Suppressor macrophage treated with lipopolysaccharide for 4 hours (primary cell): Measurements from ENCODE around the gene RNF213.
"Not testable (repeated sequence)": the region's sequence is repeated elsewhere in the genome, so short reads cannot be mapped to it uniquely, and the experiment has no call there.

Experiments
- DNase-seq: peaks from one replicate; pipeline ENCODE4 v3.0.0-alpha.2; 2020

The RNF213 gene

DNA sequence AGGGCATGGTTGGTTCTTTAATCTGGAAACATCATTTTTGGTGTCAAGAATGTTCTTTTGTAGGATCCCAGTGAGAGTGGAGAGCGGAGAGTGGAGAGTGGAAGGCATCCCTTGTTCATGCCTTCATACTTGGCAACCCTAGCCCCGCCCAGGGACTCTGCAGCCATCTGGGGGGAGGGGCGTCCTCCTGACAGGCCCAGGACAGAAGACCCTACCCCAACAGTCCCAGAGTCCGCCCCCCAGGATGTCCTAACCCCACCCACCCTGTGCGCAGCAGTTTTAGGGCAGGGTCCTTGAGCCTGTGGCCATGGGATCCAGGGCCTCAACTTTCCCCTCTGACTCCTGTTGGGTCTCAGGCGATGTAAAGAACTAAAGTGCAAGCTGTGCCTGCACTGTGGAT is 36.0 kb upstream of the RNF213 start:
- no peak for DNase-seq

DNA sequence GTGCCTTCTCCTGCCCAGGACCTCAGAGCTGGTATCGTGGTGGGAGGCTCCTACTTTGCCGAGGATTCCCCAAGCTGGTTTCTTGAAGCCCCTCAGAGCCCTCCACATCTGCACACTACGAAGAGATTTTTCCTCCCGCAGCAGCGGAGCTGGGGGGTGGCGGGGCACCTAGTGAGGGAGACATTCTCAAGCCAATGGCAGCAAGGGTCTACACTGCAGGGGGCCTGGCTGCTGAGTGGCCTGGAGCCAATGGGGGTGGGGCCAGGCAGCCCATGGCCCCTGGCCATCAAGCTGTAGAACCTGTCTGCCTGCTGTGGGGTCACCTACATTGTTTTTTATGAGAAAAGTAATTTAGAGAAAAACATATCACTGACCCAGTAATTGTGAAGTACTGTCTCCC is 35.4 kb upstream of the RNF213 start:
- DNase-seq: no peak

DNA sequence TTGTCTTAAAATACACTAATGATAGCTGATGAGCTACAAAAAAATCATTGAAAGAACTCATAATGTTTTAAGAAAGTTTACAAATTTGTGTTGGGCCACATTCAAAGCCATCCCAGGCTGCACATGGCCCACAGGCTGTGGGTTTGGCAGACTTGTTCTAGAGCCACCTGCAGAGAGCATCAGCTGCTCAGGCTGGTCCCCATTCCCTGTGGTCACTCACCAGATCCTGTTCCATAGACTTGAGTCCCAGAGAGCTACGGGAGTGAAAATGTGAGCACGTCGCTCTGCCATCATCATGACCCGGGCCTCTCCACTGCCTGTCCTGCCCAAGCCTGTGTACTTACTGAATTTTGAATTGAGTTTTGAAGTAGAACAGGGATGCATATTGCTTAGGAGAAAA is 33.5 kb upstream of the RNF213 start:
- no peak for DNase-seq

GRCh38 chr17:80227666-80228065 is 33.0 kb upstream of the RNF213 start:
- DNase-seq: no peak

GRCh38 chr17:80228477-80228876 is 32.2 kb upstream of the RNF213 start:
- DNase-seq: no peak

GRCh38 chr17:80229011-80229410 is 31.6 kb upstream of the RNF213 start:
- DNase-seq: no peak

DNA sequence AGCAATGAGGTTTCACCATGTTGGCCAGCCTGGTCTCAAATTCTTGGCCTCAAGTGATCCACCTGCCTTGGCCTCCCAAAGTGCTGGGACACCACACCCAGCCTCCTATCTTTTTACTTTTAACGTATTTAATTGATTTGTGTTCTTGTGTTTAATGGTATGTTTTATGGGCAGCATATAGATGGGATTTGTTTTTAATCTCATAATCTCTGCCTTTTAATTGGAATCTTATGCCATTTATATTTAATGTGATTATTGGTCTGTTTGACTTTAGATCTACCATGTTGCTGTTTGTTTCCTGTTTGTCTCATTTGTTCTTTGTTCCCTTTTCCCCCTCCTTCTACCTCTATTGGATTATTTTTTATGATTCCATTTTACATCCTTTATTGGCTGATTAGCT is 28.2 kb upstream of the RNF213 start:
- no peak for DNase-seq

- DNase-seq: no peak
Observed at GRCh38 chr17:80233202-80233601, 27.4 kb upstream of the RNF213 start.

- DNase-seq: no peak
Observed at GRCh38 chr17:80236911-80237310, 23.7 kb upstream of the RNF213 start.

DNA sequence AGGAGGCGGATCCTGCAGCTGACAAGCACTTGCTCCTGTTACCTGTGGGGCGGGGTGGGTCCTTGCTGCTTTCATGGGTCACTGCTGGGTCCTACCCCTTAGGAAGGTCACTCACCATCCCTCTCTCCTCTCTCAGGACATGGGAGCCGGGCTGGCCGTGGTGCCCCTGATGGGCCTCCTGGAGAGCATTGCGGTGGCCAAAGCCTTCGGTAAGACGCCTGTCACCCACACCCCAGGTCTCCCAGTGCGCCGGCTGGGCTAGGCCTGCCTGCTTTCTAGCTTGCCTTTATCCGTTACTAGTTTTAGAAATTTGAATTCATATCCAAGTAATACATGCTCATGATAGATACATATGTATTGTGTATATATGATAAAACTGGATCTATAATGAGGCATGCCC is 23.3 kb upstream of the RNF213 start:
- DNase-seq: no peak

- DNase-seq: no peak
Observed at GRCh38 chr17:80242505-80242904, 18.1 kb upstream of the RNF213 start.

GRCh38 chr17:80243526-80244433 is 16.9 kb upstream of the RNF213 start:
- no peak for DNase-seq

GRCh38 chr17:80244448-80244847 is 16.2 kb upstream of the RNF213 start:
- not testable (repeated sequence) for DNase-seq

GRCh38 chr17:80244871-80245509 is 15.7 kb upstream of the RNF213 start:
- DNase-seq: no peak

DNA sequence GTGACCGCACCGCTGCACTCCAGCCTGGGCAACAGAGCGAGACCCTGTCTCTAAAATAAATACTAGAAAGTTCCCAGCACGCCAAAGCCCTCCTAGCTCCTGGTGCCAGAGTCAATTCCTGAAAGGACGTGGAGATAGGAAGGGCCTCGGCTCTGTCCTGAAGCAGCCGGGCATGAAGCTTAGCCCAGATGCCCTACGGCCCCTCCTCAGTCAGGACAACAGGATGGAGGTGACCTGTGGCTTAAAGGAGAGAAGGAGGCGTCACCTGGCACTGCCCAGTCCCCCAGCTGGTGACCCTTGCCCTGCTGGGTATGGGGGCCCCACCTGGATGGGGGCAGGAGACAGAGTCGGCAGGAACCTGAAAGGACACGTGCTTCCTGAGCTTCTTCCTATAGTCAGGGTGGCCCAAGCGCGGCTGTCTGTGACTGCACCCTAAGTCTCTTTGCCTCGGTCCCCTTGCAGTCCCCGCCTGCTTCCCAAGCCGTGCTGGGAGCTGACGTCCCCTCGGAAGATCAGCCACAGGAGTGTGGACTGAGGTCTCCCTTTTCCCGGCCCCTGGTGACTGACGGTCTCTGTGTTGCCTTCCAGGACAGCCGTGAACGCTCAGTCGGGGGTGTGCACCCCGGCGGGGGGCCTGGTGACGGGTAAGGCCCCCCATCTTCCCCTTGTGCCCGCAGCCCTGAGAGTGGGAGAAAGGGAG is 14.9 kb upstream of the RNF213 start:
- DNase-seq: no peak

DNA sequence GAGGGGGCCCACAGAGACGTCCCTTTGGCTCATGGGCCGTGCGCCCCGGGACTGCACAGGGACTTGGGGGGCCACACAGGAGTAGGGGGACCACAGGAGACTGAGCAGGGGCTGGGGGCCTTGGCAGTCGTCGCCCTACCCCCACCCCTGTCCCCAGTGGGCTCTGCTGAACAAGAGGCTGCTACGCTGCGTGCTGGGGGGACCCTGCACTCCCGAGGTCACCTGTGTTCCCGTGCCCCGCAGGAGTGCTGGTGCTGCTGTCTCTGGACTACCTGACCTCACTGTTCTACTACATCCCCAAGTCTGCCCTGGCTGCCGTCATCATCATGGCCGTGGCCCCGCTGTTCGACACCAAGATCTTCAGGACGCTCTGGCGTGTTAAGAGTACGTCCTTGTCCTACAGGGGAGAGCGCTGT is 14.4 kb upstream of the RNF213 start:
- no peak for DNase-seq

- no peak for DNase-seq
Observed at GRCh38 chr17:80246726-80247125, 13.9 kb upstream of the RNF213 start.

GRCh38 chr17:80247561-80247960 is 13.1 kb upstream of the RNF213 start:
- no peak for DNase-seq

DNA sequence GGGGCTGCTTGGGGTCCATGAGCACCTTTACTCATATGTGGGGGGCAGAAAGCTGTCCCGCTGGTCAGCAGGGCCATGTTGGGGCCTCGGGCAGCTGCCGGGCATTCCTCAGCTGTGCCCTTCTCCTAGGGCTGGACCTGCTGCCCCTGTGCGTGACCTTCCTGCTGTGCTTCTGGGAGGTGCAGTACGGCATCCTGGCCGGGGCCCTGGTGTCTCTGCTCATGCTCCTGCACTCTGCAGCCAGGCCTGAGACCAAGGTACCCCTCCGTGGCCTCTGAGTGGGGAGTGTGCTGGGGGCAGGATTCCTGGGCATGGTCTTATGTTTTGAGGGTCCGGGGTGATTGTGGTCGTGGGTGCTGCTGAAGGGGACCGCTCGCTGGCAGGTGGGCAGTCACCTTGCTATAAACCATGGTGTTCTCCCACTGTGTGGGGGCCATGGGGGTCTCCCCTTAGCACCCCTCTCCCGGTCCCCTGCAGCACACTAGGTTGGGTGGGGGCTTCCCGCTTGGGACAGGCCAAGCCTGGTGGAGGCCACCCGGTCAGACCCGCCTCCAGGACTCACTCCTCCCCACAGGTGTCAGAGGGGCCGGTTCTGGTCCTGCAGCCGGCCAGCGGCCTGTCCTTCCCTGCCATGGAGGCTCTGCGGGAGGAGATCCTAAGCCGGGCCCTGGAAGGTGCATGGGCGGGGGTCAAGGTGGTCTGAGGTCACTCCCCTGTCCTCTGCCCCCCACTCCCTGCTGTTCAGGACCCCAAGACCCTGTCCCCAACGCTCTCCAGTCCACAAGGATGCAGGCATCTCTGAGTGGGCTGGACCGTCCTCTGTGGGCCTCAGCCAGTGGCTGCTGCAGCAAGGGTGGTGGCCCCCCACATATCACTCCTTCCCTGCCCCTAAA is 12.4 kb upstream of the RNF213 start:
- no peak for DNase-seq

GRCh38 chr17:80248894-80249710 is 11.6 kb upstream of the RNF213 start:
- no peak for DNase-seq

- DNase-seq: no peak
Observed at GRCh38 chr17:80251966-80252365, 8.7 kb upstream of the RNF213 start.

DNA sequence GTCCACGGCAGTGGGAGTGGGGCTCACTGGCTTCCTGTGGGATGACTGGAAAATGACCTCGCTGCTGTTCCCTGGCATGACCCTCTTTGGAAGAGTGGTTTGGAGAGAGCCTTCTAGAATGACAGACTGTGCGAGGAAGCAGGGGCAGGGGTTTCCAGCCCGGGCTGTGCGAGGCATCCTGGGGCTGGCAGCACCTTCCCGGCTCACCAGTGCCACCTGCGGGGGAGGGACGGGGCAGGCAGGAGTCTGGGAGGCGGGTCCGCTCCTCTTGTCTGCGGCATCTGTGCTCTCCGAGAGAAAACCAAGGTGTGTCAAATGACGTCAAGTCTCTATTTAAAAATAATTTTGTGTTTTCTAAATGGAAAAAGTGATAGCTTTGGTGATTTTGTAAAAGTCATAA is 7.8 kb upstream of the RNF213 start:
- peak; percentile 48 for DNase-seq
